ENCODE measurements around the gene ALDH1A3.

Gene ALDH1A3

DNA sequence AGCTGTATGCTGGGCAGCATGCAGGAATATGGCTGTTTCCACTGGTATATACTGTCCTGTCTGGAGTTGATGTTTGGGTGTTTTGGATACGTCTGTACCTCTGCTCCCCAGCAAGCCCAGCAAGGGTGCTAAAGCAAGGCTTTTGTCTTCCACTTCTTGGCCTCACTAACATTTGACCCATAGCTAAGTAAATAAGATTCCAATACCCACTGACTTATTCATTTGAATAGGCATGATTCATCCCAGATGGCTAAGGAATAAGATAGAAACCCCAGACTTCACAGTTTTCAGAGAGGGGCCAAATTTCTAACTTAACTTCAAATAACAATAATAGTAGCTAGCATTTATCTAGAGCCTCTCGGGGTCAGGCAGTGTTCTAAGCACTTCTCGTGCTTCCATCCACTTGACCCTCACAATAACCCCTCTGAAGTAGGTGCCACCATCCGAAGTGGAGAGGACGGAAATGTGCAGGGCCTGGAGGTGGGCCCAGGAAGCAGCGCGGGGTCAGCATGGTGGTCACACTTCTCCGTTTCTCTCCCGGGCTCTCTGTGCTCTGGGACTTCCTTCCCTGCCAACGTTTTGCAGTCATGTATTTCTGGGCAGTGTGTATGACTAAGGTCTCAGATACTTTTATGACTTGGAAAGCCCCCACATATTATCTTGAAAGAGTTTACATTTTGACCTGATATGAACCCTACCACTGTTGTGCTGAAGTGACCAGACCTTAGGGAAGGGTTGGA lies 78.9 kb downstream of the ALDH1A3 start:
- DNase-seq: no peak

DNA sequence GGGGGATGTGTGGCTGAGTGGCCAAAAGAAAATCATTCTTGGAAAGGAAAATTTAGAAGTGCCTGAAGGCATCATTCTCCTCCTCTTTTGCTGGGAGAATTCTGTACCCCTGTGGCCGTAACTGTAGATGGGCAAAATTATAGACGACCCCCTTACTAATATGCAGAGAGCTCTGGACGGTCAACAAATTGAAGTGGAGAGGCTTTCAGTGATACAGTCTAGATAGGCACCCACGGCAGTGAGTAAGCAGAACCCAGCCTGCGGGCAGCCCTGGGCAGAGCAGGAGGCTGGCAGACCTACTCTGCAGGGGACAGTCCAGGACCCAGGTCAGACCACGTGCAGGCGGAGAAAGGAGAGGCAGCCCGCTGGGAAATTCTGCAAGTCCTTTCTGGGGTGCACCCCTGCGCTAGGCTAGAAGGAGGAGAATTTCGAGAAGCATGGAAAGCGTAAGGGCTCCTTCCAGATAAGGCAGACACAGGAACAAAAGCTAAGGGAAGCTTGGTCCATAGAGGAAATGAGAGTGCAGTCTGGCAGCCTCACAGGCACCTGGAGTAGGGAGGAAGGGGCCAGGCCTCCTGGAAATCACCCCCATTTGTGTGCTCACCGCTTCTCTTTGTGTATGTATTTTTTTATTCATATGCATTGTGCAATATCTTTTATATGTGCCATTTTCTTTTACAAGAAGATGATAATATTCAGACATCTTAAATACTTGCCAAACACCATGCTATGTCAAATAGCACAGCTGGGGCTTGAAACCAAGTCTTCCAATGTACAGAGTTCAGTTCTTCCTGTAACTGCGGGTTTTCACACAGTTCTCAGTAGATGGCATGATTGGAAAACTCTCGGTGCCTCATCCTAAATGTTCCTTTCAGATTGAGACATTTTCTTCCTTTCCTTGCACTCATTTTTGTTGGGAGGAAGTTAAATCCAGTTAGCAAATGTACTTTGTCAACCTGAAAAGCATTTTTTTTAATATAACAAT lies 79.7 kb downstream of the ALDH1A3 start:
- DNase-seq: no peak
